GM12873 (cell line): Measurements from ENCODE around the gene KIF26B.

ENCODE experiments used
- TF ChIP-seq, protein P1 (sequence below): IDR thresholded peaks from 2 replicates; pipeline ENCODE4 v1.5.1; 2012; ENCODE audit warnings: low read depth, mild to moderate bottlenecking, moderate library complexity, low read length, control low read depth; ENCODE audit not compliant: insufficient read depth; ENCODE audit errors: missing control alignments

KIF26B gene

GRCh38 chr1:245378745-245379144 lies 224.0 kb downstream of the KIF26B start:
- TF ChIP-seq, protein P1, sequence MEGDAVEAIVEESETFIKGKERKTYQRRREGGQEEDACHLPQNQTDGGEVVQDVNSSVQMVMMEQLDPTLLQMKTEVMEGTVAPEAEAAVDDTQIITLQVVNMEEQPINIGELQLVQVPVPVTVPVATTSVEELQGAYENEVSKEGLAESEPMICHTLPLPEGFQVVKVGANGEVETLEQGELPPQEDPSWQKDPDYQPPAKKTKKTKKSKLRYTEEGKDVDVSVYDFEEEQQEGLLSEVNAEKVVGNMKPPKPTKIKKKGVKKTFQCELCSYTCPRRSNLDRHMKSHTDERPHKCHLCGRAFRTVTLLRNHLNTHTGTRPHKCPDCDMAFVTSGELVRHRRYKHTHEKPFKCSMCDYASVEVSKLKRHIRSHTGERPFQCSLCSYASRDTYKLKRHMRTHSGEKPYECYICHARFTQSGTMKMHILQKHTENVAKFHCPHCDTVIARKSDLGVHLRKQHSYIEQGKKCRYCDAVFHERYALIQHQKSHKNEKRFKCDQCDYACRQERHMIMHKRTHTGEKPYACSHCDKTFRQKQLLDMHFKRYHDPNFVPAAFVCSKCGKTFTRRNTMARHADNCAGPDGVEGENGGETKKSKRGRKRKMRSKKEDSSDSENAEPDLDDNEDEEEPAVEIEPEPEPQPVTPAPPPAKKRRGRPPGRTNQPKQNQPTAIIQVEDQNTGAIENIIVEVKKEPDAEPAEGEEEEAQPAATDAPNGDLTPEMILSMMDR: no peak

DNA sequence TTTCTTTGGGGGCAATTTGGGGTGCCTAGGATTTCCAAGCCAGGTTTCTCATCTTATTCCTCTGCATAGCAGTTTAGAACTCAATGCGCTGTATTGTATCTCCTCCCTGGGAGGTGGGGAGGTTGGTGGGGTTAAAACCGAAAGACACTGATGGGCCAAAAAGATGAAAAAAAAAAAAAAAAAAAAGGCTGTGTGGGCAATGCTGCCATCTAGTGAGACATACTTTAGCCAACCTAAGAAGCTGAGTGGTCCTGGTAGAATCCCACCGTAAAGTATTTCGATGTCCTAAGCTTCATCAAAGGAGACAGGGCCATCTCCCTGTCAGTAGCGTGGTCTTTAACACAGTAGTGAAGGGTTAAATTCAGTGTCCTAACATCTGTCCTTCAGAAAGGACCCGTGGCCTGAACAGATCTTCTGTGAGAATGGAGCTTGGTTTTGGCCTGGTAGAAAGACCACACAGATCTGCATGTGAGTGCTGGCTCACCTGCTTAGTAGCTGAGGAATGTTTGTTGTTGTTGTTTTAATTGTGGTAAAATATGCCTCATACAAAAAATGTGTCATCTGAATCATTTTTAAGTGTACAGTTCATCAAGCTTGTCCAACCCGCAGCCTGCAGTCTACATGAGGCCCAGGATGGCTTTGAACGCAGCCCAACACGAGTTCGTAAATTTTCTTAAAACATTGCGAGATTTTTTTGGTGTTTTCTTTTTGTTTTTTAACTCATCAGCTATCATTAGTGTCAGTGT lies 226.2 kb downstream of the KIF26B start:
- TF ChIP-seq, protein P1: no peak

- TF ChIP-seq, protein P1: no peak
Measured at GRCh38 chr1:245382981-245383380, 228.2 kb downstream of the KIF26B start.

DNA sequence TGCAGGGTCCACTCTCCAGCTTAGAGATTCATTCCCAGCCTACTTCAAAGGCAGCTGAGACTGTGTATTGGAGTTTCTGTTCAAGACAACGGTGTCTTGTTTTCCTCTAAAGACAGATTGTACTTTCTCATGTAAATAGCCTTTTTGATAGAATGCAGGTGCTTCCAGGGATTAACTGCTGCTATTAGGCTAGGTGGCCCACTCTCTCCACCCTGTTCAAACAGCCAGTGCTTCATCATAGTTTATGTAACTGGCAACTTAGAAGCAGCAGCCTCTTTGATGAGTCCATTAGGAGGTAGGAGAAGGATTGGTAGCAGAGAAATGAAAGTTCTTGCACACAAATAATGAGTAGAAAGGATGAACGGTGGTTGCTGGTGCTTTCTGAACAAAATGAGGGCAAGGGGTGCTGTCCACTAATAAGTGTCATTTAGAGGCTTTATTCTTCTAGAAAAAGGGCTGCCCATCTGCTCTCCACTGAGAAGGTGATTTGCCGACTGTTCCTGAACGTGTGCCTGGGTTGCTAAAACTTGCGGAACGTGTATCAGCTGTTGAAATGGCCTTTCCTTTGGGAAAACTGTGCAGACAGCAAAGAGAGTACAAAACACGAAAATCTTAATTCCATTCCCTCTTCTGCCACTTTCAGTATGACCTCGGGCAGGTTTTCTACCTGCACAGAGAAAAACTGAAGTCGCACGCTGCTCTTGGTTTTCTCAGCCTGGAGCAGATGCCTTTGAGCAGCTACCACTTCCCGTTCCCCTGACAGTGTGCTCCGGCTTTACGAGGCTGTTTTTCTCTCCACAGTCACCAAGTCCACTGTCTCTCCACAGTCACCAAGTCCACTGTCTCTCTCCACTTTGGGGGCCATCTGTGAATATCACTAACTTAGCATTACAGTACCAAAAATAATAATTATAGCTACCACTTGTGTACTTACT lies 228.9 kb downstream of the KIF26B start:
- TF ChIP-seq, protein P1: no peak

DNA sequence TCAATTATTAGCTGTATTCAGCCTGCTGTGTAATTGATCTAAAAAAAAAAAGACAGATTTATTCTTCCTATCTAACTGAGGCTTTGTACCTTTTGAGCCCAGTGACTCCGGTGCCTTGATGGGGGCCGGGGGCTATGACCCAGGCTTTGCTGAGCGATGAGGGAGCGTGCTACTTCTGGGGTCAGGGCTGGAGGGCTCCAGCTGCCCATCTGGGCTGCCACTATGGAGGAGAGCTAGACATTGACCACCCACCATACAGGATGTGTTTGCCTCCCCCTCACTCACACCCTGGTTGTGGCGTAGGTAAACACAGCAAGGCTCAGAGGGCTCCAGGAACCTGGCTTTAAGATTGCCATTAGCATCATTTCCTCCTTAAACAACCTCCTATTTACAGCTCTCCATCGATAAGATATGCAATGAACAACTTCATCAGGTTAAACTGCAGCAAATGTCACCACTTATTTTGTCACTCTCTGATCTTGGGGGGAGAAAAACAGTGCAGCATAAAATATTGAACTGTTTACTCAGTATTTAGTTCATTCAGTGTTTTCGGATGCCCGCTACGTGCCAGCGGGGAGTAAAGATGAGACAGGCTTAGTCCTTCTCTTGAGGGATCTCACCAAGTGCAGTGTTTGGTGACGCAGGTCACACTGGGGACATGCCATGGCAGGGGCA lies 231.6 kb downstream of the KIF26B start:
- TF ChIP-seq, protein P1: no peak

DNA sequence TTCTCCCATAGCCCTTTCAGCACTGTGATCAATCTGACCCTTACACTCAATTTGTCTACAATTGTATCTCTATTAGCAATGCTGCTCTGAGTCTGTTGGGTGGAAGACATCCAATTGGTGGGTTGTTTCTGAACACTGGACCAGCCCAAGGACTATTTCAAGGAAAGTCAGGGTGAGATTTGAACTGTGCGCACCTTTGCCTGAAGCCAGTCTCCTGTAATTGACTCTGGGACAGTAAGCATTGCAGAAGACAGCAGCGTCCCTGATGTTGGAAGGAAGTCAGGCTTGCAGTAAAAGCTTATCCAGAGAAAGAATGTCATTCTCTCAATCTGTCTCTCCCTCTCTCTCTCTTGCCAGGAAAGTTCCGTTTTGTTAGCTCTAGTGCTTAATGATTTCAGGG lies 233.9 kb downstream of the KIF26B start:
- TF ChIP-seq, protein P1: no peak

DNA sequence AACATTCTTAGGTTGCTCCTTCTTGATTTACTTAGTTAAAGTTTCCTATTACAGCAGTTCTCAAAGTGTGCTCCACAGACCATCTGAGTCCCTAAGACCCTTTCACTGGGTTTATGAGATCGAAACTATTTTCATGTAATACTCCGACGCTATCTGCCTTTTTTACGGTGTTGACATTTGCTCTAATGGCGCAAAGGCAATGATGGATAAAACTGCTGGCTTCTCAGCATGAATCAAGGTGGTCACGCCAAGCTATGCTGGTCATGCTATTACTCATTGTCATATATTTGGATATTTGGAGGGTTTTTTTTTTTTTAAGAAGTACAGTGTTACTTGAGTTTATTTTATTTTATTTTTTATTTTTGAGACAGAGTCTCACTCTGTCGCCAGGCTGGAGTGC lies 235.1 kb downstream of the KIF26B start:
- TF ChIP-seq, protein P1: no peak
